ENCODE measurements around the gene TP53AIP1. TPM values are rescaled to one million over a fixed set of nuclear protein-coding genes. Genes with fewer than 3 reads are reported as not detected.

TP53AIP1 gene
- total and polyA plus RNA-seq, 2 experiments from 2014 or later, result 0.83 TPM; not detected in 1

DNA sequence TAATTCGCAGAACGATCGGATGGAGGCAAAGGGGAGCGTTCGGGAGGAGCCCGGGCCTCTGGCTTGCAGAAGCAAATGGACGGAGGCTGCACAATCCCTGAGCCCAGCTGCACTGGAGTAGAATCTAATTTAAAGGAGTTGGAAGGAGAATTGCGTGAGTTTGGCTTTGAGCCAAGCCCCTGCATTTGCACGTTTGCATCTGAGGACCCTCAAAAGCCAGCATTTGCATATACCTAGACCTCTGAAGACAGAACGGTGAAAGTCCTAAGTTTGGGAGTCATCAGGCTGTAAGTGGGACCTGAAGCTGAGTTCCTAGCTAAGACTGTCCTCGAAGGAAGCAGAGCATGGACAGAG, 15.6 kb downstream of the TP53AIP1 start:
- TF ChIP-seq, protein P1, sequence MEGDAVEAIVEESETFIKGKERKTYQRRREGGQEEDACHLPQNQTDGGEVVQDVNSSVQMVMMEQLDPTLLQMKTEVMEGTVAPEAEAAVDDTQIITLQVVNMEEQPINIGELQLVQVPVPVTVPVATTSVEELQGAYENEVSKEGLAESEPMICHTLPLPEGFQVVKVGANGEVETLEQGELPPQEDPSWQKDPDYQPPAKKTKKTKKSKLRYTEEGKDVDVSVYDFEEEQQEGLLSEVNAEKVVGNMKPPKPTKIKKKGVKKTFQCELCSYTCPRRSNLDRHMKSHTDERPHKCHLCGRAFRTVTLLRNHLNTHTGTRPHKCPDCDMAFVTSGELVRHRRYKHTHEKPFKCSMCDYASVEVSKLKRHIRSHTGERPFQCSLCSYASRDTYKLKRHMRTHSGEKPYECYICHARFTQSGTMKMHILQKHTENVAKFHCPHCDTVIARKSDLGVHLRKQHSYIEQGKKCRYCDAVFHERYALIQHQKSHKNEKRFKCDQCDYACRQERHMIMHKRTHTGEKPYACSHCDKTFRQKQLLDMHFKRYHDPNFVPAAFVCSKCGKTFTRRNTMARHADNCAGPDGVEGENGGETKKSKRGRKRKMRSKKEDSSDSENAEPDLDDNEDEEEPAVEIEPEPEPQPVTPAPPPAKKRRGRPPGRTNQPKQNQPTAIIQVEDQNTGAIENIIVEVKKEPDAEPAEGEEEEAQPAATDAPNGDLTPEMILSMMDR (IDR thresholded peaks at IDR 0.05; ENCODE audit: low read depth, low read length), result no peak
- Histone ChIP-seq H3K4me3 (no peak overlapping the region), H3K4me1 (ENCODE audit: low read depth) (peaks cover 39% of the 10 kb centered on the region), H3K27ac (no peak overlapping the region), H3K36me3 (no peaks in the 10 kb centered on the region), H3K9me3 (ENCODE audit: low read depth) (no peaks in the 10 kb centered on the region), H3K27me3 (peaks cover 13% of the 10 kb centered on the region)
- no peak for DNase-seq (ENCODE audit: low read depth in 1 of 2, low spot score in 1 of 2)

DNA sequence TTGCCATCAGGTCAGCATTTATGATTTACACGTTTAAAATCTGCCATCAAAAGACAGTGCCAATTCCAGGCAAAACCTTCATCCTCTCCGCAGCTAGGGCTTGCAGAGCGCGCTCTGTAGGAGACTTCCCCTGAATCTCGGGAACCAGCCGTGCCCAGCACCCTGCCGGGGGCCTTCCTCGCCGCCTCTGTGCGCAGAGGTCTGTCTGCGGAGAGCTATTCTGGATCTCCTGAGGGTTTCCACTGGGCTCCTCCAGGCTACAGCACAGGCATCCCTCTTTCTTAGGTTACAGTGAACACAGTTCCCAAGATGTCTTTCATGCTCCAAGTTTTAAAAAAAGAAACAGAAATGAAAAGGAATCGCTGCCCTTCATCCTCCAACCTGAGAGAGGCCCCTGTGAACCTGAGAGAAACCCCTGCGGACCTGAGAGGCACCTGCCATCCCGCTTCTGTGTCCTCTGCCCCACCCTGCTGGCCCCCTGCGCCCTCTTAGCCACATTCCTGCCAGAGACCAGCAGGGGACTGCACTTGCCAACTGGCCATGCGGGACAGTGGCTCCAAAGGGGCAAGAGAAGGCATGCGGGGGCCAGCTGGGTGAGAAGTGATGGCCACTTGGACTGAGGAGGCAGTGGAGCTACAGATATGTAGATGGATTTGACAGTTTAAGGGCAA, 16.1 kb downstream of the TP53AIP1 start:
- Histone ChIP-seq H3K36me3 (no peaks in the 10 kb centered on the region), H3K4me3 (no peak overlapping the region), H3K4me1 (ENCODE audit: low read depth) (peaks cover 34% of the 10 kb centered on the region), H3K9me3 (ENCODE audit: low read depth) (no peaks in the 10 kb centered on the region), H3K27me3 (peaks cover 13% of the 10 kb centered on the region), H3K27ac (no peak overlapping the region)
- DNase-seq (ENCODE audit: low read depth in 1 of 2, low spot score in 1 of 2), result no peak
- TF ChIP-seq, protein P1 (IDR thresholded peaks at IDR 0.05; ENCODE audit: low read depth, low read length), result no peak

DNA sequence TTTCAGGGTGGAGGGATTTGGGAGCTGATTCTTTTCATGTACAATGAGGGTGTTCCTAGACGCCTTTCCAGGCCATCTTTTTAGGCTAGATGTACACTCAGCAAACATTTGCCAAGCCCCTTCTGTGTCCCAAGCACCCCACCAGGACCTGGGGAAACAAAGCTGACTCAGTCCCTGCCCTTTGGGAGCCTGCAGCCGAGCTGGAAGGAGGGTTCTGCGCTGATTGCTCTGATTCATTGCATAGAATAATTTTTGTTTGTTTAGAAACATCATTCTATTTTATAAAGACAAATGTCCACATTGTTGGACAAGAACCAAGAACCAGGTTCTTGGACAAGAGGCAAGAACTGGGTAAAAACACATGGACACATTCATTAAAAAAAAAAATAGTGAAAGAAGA, 16.7 kb downstream of the TP53AIP1 start:
- TF ChIP-seq, protein P1 (IDR thresholded peaks at IDR 0.05; ENCODE audit: low read depth, low read length), result no peak

DNA sequence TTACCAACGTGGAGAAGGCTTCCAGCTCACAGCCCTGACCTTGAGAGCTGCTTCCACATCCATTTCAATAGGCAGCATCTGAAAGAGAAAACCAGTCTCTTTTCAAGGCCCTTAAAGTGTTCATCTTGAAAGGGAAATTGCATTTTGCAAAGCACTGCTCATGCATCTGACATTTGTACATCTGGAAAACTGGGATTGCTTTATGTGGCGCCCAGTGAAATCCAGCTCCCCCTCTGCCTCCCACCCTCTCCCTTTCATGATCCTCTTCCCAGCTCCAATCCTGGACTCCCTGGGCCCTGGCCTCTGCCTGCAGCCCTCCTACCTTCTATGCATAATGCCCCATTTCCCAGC, 17.4 kb downstream of the TP53AIP1 start:
- TF ChIP-seq, protein P1 (IDR thresholded peaks at IDR 0.05; ENCODE audit: low read depth, low read length), result no peak
- Histone ChIP-seq H3K36me3 (no peaks in the 10 kb centered on the region), H3K9me3 (ENCODE audit: low read depth) (no peaks in the 10 kb centered on the region), H3K27me3 (peaks cover 13% of the 10 kb centered on the region), H3K27ac (no peak overlapping the region), H3K4me3 (no peak overlapping the region), H3K4me1 (ENCODE audit: low read depth) (peaks cover 29% of the 10 kb centered on the region)
- no peak for DNase-seq (ENCODE audit: low read depth in 1 of 2, low spot score in 1 of 2)

More for the DNA sequence above, 16.7 kb downstream of the TP53AIP1 start:
- no peaks in the 10 kb centered on the region for H3K36me3 ChIP-seq
- H3K4me1 ChIP-seq (ENCODE audit: low read depth), result peaks cover 30% of the 10 kb centered on the region
- no peak overlapping the region for H3K4me3 ChIP-seq
- no peak for DNase-seq (ENCODE audit: low read depth in 1 of 2, low spot score in 1 of 2)
- peaks cover 13% of the 10 kb centered on the region for H3K27me3 ChIP-seq
- H3K9me3 ChIP-seq (ENCODE audit: low read depth), result no peaks in the 10 kb centered on the region
- no peak overlapping the region for H3K27ac ChIP-seq

DNA sequence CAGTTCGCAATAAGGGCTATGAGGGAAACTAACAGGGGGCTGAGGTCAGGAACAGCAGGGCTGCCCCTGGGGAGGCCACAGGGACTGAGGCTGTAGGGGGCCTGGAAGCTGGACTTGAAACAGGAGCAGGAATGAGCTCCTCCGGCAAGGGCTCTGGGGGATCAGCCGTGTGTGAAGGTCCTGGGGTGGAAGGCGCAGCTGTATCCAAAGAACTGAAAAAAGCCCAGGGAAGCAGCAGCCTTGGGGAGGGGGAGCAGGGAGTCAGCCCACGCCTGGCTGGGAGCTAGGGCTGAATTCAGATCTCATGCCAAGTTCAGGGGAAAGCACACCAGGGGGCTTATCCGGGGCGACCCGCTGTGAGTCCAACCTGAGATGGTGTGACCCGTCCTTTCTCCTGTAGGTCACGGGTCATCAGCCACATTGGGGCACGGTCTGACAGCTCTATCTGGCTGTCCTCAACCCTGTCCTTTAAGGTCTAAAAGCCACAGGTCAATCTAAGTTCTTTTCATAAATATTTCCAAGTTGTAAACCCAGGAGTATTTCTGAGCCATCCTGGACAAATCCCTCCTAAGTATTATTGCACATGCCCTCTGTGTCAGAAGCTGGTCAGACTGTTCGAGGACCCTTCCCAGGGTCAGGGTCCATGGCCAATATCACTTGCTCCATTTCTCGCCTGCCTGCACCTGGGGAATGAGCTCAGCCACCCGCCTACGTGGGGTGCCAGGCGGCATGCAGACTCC, 18.0 kb downstream of the TP53AIP1 start:
- Histone ChIP-seq H3K9me3 (ENCODE audit: low read depth) (no peaks in the 10 kb centered on the region), H3K27ac (no peak overlapping the region), H3K27me3 (peaks cover 13% of the 10 kb centered on the region), H3K4me3 (no peak overlapping the region), H3K4me1 (ENCODE audit: low read depth) (peaks cover 25% of the 10 kb centered on the region), H3K36me3 (no peaks in the 10 kb centered on the region)
- no peak for DNase-seq (ENCODE audit: low read depth in 1 of 2, low spot score in 1 of 2)
- TF ChIP-seq, protein P1 (IDR thresholded peaks at IDR 0.05; ENCODE audit: low read depth, low read length), result no peak
